Fibroblast of lung (primary cell): ENCODE measurements around the gene TMEM19. TPM values are rescaled to one million over a fixed set of nuclear protein-coding genes. Genes with fewer than 3 reads are reported as not detected.

Source experiments
- DNase-seq, 2 donors: peaks; one replicate each; pipeline versions ENCODE4 v3.0.0 to v3.0.0-alpha.2; 2010; ENCODE audit warnings: low read depth in 2 of 2
- H2AFZ ChIP-seq: 2 replicates; pipeline ENCODE4 v1.5.1; 2012; ENCODE audit warnings: low read length, control low read depth, inconsistent platforms
- H3K27ac ChIP-seq: 2 replicates; pipeline ENCODE4 v1.5.1; 2011; ENCODE audit warnings: low read length, control low read depth; ENCODE audit not compliant: insufficient read depth
- H3K27me3 ChIP-seq: 2 replicates; pipeline ENCODE4 v1.5.1; 2011; ENCODE audit warnings: mild to moderate bottlenecking, low read length; ENCODE audit not compliant: control insufficient read depth, insufficient read depth
- H3K36me3 ChIP-seq: 2 replicates; pipeline ENCODE4 v1.5.1; 2011; ENCODE audit warnings: low read length; ENCODE audit not compliant: control insufficient read depth, insufficient read depth
- H3K4me1 ChIP-seq: 2 replicates; pipeline ENCODE4 v1.5.1; 2011; ENCODE audit warnings: low read length; ENCODE audit not compliant: control insufficient read depth, insufficient read depth; ENCODE audit errors: extremely low read depth
- H3K4me2 ChIP-seq: 2 replicates; pipeline ENCODE4 v1.5.1; 2011; ENCODE audit warnings: low read length, control low read depth; ENCODE audit not compliant: insufficient read depth; ENCODE audit errors: extremely low read depth
- H3K4me3 ChIP-seq, 4 experiments: fragments of 200-600 bp in 1 of 4; sonication (generic) in 1 of 4; replicated peaks in 1 of 4; 2 replicates each; pipeline ENCODE4 v1.5.1; 2011 to 2016; ENCODE audit warnings: low read length in 4 of 4, low read depth in 3 of 4, mild to moderate bottlenecking in 3 of 4, control low read depth in 2 of 4, inconsistent platforms in 1 of 4, mixed read lengths in 1 of 4; ENCODE audit not compliant: insufficient read depth in 1 of 4; ENCODE audit errors: control extremely low read depth in 1 of 4
- H3K79me2 ChIP-seq: 2 replicates; pipeline ENCODE4 v1.5.1; 2012; ENCODE audit warnings: mild to moderate bottlenecking, low read length, inconsistent platforms; ENCODE audit not compliant: control insufficient read depth, insufficient read depth
- H3K9ac ChIP-seq: 2 replicates; pipeline ENCODE4 v1.5.1; 2011; ENCODE audit warnings: mild to moderate bottlenecking, low read length, control low read depth; ENCODE audit not compliant: insufficient read depth
- H3K9me3 ChIP-seq: 2 replicates; pipeline ENCODE4 v1.5.1; 2012; ENCODE audit warnings: low read depth, low read length; ENCODE audit not compliant: control insufficient read depth, insufficient read depth
- H4K20me1 ChIP-seq: 2 replicates; pipeline ENCODE4 v1.5.1; 2011; ENCODE audit warnings: low read length; ENCODE audit not compliant: control insufficient read depth, insufficient read depth; ENCODE audit errors: extremely low read depth
- CTCF ChIP-seq, 2 donors: IDR thresholded peaks in 1 of 2; conservative IDR thresholded peaks in 1 of 2; 1 replicate in 1 of 2; 2 replicates in 1 of 2; pipeline ENCODE4 v1.5.1; 2011 to 2012; ENCODE audit warnings: low read length in 2 of 2, control low read depth in 1 of 2, inconsistent platforms in 1 of 2, low read depth in 1 of 2, mild to moderate bottlenecking in 1 of 2
- EZH2 ChIP-seq: IDR thresholded peaks from 2 replicates; pipeline ENCODE4 v1.5.1; 2012; ENCODE audit warnings: low read length, control low read depth, mild to moderate bottlenecking; ENCODE audit errors: missing control alignments
- polyA plus RNA-seq, 2 donors: library from polyadenylated mRNA; depleted of rRNA in 1 of 2; stranded (reverse) in 1 of 2; unstranded in 1 of 2; fragments of >200 nt; gene quantifications; 2 replicates each; pipeline ENCODE4 v1.2.1, GENCODE V29; 2011 to 2012; ENCODE audit warnings: missing spikeins in 1 of 2
- total RNA-seq: library from RNA; depleted of rRNA; stranded (reverse); fragments of >200 nt; gene quantifications from 2 replicates; pipeline ENCODE4 v1.2.1, GENCODE V29; 2014

TMEM19 gene
- total and polyA plus RNA-seq, 2 donors (not counting 1 experiment from before 2014, with no cell fraction given): 19.6 to 25.1 TPM

GRCh38 chr12:71639341-71639760 lies 46.5 kb upstream of the TMEM19 start:
- no peak overlapping the region for H2AFZ ChIP-seq
- no peak overlapping the region for H3K4me3 ChIP-seq
- peaks cover 4% of the 10 kb centered on the region for H3K79me2 ChIP-seq
- TF ChIP-seq CTCF (conservative IDR thresholded peaks at IDR 0.05 in 1 of 2, IDR thresholded peaks at IDR 0.05 in 1 of 2; ENCODE audit: low read depth in 1 of 2, low read length in 2 of 2): no peak
- no peak for DNase-seq
- no peaks in the 10 kb centered on the region for H3K27me3 ChIP-seq
- H3K4me2 ChIP-seq: no peak overlapping the region
- H3K27ac ChIP-seq: no peak overlapping the region
- no peaks in the 10 kb centered on the region for H3K4me1 ChIP-seq
- H3K9ac ChIP-seq: no peak overlapping the region
- H4K20me1 ChIP-seq: no peaks in the 10 kb centered on the region
- peaks cover 7% of the 10 kb centered on the region for H3K36me3 ChIP-seq
- no peaks in the 10 kb centered on the region for H3K9me3 ChIP-seq

GRCh38 chr12:71640316-71640715 lies 45.6 kb upstream of the TMEM19 start:
- Histone ChIP-seq H3K9me3 (no peaks in the 10 kb centered on the region), H3K4me1 (no peaks in the 10 kb centered on the region), H3K4me2 (no peak overlapping the region), H4K20me1 (no peaks in the 10 kb centered on the region), H2AFZ (no peak overlapping the region), H3K9ac (no peak overlapping the region), H3K36me3 (peaks cover 11% of the 10 kb centered on the region), H3K79me2 (peaks cover 7% of the 10 kb centered on the region), H3K27me3 (no peaks in the 10 kb centered on the region), H3K27ac (no peak overlapping the region), H3K4me3 (no peak overlapping the region)
- TF ChIP-seq CTCF (conservative IDR thresholded peaks at IDR 0.05 in 1 of 2, IDR thresholded peaks at IDR 0.05 in 1 of 2; ENCODE audit: low read depth in 1 of 2, low read length in 2 of 2): no peak
- TF ChIP-seq EZH2: no peak
- no peak for DNase-seq

- Histone ChIP-seq H3K79me2 (peaks cover 7% of the 10 kb centered on the region), H3K4me1 (no peaks in the 10 kb centered on the region), H4K20me1 (no peaks in the 10 kb centered on the region), H3K4me2 (no peak overlapping the region), H3K36me3 (peaks cover 11% of the 10 kb centered on the region), H3K9me3 (no peaks in the 10 kb centered on the region), H3K27ac (no peak overlapping the region), H3K9ac (no peak overlapping the region), H3K27me3 (no peaks in the 10 kb centered on the region), H2AFZ (no peak overlapping the region), H3K4me3 (no peak overlapping the region)
- TF ChIP-seq EZH2 (no peak), CTCF (conservative IDR thresholded peaks at IDR 0.05 in 1 of 2, IDR thresholded peaks at IDR 0.05 in 1 of 2; ENCODE audit: low read depth in 1 of 2, low read length in 2 of 2) (no peak)
- no peak for DNase-seq
Measured at GRCh38 chr12:71641390-71641789, 44.5 kb upstream of the TMEM19 start.
